Nephron progenitor cell (in vitro differentiated cells): Measurements from ENCODE around the gene RAB40B.
A peak's percentile ranks its signal among the peaks of the same experiment; 100 is the strongest.

Source experiments
- DNase-seq: peaks from one replicate; pipeline ENCODE4 v3.0.0; 2021
- H3K27ac Mint-ChIP-seq: 2 replicates; pipeline ENCODE4 v1.8.0; 2021; ENCODE audit warnings: mild to moderate bottlenecking, moderate library complexity, mixed read lengths
- H3K27me3 Mint-ChIP-seq: 2 replicates; pipeline ENCODE4 v1.8.0; 2021; ENCODE audit warnings: mild to moderate bottlenecking, low read depth, mixed read lengths; ENCODE audit not compliant: poor library complexity
- H3K36me3 Mint-ChIP-seq: 2 replicates; pipeline ENCODE4 v1.8.0; 2021; ENCODE audit warnings: low read depth, mixed read lengths
- H3K4me1 Mint-ChIP-seq: 2 replicates; pipeline ENCODE4 v1.8.0; 2021; ENCODE audit warnings: mixed read lengths
- H3K4me3 Mint-ChIP-seq: 2 replicates; pipeline ENCODE4 v1.8.0; 2021; ENCODE audit warnings: mild to moderate bottlenecking, moderate library complexity, mixed read lengths
- H3K9me3 Mint-ChIP-seq: 2 replicates; pipeline ENCODE4 v1.8.0; 2021; ENCODE audit warnings: mild to moderate bottlenecking, moderate library complexity, mixed read lengths
- TF ChIP-seq, protein P1 (sequence below): fragments of 200-600 bp; sonication (generic); IDR thresholded peaks from 2 replicates; pipeline ENCODE4 v1.5.0; 2021; ENCODE audit warnings: antibody characterized with exemption

RAB40B gene

DNA sequence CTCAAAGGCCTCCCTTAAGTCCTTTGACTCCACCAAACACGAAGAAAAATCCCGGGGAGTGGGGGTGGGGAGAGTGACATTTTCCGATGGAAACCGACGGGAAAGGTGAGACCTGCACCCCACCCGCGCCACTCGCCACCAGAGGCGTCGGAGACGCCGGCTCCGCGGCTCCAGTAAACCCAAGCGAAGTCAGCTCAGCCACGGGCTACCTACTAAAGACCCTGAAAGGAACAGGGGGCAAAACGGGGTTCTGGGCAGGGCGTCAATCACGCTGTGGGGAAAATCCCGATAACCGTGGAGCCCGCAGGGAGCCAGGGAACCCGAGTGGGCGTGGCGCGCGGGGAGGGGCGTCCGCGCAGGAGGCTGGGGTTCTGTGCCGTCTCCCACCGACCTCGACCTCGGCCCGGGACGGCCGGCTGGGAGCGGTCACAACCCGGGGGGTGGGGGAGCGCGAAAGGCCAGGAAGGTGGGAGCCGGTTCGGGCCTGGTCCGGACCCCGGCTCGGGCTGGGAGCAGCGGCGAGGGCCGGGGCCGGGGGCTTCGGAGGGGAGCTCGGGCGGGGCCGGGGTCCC is 50.8 kb downstream of the RAB40B start:
- peak overlapping the region; percentile 72 for H3K27ac Mint-ChIP-seq
- H3K27me3 Mint-ChIP-seq: peaks cover 15% of the 10 kb centered on the region
- DNase-seq: peak; percentile 60
- H3K36me3 Mint-ChIP-seq: peaks cover 17% of the 10 kb centered on the region
- peak overlapping the region; percentile 89 for H3K4me3 Mint-ChIP-seq
- H3K9me3 Mint-ChIP-seq: no peaks in the 10 kb centered on the region
- TF ChIP-seq, protein P1, sequence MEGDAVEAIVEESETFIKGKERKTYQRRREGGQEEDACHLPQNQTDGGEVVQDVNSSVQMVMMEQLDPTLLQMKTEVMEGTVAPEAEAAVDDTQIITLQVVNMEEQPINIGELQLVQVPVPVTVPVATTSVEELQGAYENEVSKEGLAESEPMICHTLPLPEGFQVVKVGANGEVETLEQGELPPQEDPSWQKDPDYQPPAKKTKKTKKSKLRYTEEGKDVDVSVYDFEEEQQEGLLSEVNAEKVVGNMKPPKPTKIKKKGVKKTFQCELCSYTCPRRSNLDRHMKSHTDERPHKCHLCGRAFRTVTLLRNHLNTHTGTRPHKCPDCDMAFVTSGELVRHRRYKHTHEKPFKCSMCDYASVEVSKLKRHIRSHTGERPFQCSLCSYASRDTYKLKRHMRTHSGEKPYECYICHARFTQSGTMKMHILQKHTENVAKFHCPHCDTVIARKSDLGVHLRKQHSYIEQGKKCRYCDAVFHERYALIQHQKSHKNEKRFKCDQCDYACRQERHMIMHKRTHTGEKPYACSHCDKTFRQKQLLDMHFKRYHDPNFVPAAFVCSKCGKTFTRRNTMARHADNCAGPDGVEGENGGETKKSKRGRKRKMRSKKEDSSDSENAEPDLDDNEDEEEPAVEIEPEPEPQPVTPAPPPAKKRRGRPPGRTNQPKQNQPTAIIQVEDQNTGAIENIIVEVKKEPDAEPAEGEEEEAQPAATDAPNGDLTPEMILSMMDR: no peak
- H3K4me1 Mint-ChIP-seq: peaks cover 45% of the 10 kb centered on the region

DNA sequence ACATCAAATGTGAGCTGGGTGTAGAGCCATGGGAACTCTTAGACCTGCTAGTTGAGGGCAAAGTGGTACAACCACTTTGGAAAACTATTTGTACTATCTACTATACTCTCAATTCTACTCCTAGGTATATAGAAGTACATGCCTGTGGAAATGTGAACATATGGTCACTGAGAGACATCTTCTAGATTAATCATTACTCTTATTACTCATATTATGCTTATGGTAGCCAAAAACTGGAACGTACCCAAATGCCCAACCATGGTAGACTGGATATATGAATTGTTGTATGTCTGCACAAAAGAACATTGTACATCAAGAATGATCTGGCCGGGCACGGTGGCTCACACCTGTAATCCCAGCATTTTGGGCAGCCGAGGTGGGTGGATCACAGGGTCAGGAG is 53.0 kb downstream of the RAB40B start:
- no peaks in the 10 kb centered on the region for H3K9me3 Mint-ChIP-seq
- H3K27me3 Mint-ChIP-seq: peaks cover 8% of the 10 kb centered on the region
- peaks cover 45% of the 10 kb centered on the region for H3K4me1 Mint-ChIP-seq
- H3K4me3 Mint-ChIP-seq: peak overlapping the region; percentile 89
- no peak for DNase-seq
- H3K27ac Mint-ChIP-seq: peak overlapping the region; percentile 48
- TF ChIP-seq, protein P1: no peak
- H3K36me3 Mint-ChIP-seq: peaks cover 37% of the 10 kb centered on the region

DNA sequence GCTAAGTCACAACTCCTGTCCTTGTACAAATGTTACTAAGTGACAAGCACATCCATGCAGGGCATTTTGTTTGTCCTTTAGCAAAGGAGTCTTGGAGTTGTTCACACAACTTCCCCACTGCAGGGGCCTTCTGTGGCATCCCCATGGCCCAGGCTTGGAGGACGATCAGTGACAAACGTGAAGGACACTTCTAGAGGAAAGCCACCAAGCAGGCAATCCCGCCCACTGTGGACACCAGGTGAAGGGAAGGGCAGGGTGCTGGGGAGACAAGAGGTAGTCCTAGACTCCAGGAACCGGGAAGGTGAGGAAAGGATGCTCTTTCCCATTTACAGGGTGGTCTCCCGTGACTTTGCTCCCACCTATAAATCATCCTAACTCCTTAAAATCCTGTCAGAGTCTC is 54.4 kb downstream of the RAB40B start:
- DNase-seq: no peak
- Mint-ChIP-seq H3K9me3 (no peaks in the 10 kb centered on the region), H3K4me3 (no peak overlapping the region), H3K27ac (peak overlapping the region; percentile 78), H3K4me1 (peaks cover 36% of the 10 kb centered on the region), H3K36me3 (peaks cover 48% of the 10 kb centered on the region), H3K27me3 (peaks cover 2% of the 10 kb centered on the region)
- TF ChIP-seq, protein P1: no peak

DNA sequence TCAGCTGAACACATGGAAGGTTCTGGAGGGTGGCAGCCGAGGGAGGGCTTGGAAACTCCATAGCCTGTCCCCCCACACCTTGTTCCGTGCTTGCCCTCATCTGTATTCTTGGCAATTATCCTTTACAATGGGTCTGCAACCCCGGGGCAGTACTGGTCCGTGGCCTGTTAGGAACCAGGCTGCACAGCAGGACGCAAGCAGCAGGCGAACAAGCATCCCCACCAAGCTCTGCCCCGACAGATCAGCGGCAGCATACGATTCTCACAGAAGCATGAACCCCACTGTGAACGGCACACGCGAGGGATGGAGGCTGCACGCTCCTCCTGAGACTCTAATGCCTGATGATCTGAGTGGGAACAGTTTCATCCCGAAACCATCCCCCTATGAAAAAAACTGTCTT is 56.5 kb downstream of the RAB40B start:
- Mint-ChIP-seq H3K9me3 (no peaks in the 10 kb centered on the region), H3K4me3 (no peak overlapping the region), H3K27ac (no peak overlapping the region), H3K4me1 (peaks cover 35% of the 10 kb centered on the region), H3K27me3 (no peaks in the 10 kb centered on the region), H3K36me3 (peaks cover 59% of the 10 kb centered on the region)
- DNase-seq: no peak
- TF ChIP-seq, protein P1: no peak

DNA sequence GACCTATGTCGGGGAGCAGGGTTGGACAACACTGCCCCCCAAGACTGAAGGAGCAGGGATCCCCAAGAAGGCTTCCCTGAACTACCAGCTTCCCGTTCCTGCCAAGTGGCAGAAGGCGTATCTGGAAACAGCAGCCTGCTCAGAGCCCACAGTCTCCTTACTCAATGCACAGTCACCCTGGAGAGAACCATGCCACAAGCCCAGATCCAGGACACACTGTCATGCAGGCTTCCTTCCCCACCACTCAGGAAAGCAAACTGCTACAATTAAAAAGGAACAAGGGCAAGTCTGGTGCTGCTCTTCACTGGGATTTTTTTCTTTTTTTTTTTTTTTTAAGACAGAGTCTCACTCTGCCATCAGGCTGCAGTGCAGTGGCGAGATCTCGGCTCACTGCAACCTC is 58.5 kb downstream of the RAB40B start:
- no peaks in the 10 kb centered on the region for H3K27me3 Mint-ChIP-seq
- DNase-seq: no peak
- no peak overlapping the region for H3K4me3 Mint-ChIP-seq
- H3K36me3 Mint-ChIP-seq: peaks cover 70% of the 10 kb centered on the region
- TF ChIP-seq, protein P1: no peak
- no peak overlapping the region for H3K27ac Mint-ChIP-seq
- peaks cover 24% of the 10 kb centered on the region for H3K4me1 Mint-ChIP-seq
- no peaks in the 10 kb centered on the region for H3K9me3 Mint-ChIP-seq

DNA sequence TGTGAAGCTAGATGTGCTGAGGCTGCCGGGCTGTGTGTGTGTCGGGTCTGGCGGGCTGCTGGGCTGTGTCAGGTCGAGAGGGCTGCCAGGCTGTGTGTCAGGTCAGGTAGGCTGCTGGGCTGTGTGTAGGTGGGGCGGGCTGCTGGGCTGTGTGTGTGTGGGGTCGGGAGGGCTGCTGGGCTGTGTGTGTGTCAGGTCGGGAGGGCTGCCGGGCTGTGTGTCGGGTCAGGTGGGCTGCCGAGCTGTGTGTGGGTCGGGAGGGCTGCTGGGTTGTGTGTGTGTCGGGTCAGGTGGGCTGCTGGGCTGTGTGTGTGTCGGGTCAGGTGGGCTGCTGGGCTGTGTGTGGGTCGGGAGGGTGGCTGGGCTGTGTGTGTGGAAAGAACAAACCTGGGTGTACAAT is 58.9 kb downstream of the RAB40B start:
- H3K4me1 Mint-ChIP-seq: peaks cover 23% of the 10 kb centered on the region
- H3K36me3 Mint-ChIP-seq: peaks cover 73% of the 10 kb centered on the region
- H3K27me3 Mint-ChIP-seq: no peaks in the 10 kb centered on the region
- no peak for DNase-seq
- H3K9me3 Mint-ChIP-seq: no peaks in the 10 kb centered on the region
- no peak overlapping the region for H3K4me3 Mint-ChIP-seq
- H3K27ac Mint-ChIP-seq: no peak overlapping the region
- TF ChIP-seq, protein P1: no peak
